Esophagus muscularis mucosa (tissue), 4 donors: ENCODE data around the gene MID1. TPM values are rescaled to one million over a fixed set of nuclear protein-coding genes. Genes with fewer than 3 reads are reported as not detected.

ENCODE experiments used
- DNase-seq: peaks from one replicate; pipeline ENCODE4 v3.0.0-alpha.2; 2017; ENCODE audit errors: extremely low spot score
- H3K27ac ChIP-seq, 4 donors: fragments of 200-600 bp; sonication (generic); replicated peaks in 1 of 4; 1 replicate in 3 of 4; 2 replicates in 1 of 4; pipeline ENCODE4 v1.5.1; 2016 to 2019; ENCODE audit warnings: mild to moderate bottlenecking in 1 of 4
- H3K27me3 ChIP-seq, 4 donors: fragments of 200-600 bp; sonication (generic); one replicate each; pipeline versions ENCODE4 v1.5.1 to v1.6.0; 2016 to 2019
- H3K36me3 ChIP-seq, 4 donors: fragments of 200-600 bp; sonication (generic); one replicate each; pipeline ENCODE4 v1.5.1; 2016 to 2019
- H3K4me1 ChIP-seq, 4 donors: fragments of 200-600 bp; sonication (generic); one replicate each; pipeline ENCODE4 v1.5.1; 2016 to 2019
- H3K4me3 ChIP-seq, 4 donors: fragments of 200-600 bp; sonication (generic); 1 replicate in 2 of 4; 2 replicates in 2 of 4; pipeline ENCODE4 v1.5.1; 2016 to 2019; ENCODE audit warnings: mild to moderate bottlenecking in 4 of 4, moderate library complexity in 1 of 4
- H3K9me3 ChIP-seq, 4 donors: fragments of 200-600 bp; sonication (generic); 1 replicate in 3 of 4; 2 replicates in 1 of 4; pipeline ENCODE4 v1.5.1; 2016 to 2019
- EP300 ChIP-seq: sonication (generic); formaldehyde crosslinking; IDR thresholded peaks from one replicate; pipeline ENCODE4 v1.6.1; 2017; ENCODE audit warnings: antibody characterized with exemption
- POLR2A ChIP-seq: fragments of 450-650 bp; IDR thresholded peaks from one replicate; pipeline ENCODE4 v1.6.1; 2017; ENCODE audit warnings: antibody characterized with exemption, moderate library complexity, mild to moderate bottlenecking, low read depth
- POLR2AphosphoS5 ChIP-seq, 2 donors: sonication (generic); formaldehyde crosslinking; IDR thresholded peaks; one replicate each; pipeline ENCODE4 v1.6.1; 2017; ENCODE audit warnings: antibody characterized with exemption in 2 of 2
- WGBS: methylation state at CpG from one replicate; pipeline ENCODE4 v1.1.5; 2018; 5-methylcytosine and 5-hydroxymethylcytosine counted together
- intact Hi-C: fragments of 100-400 bp; cut with DNase I; formaldehyde crosslinking; loops from one replicate; pipeline ENCODE4 v1.15.1; 2023
- total RNA-seq, 4 donors: library from RNA; depleted of rRNA; stranded (reverse); fragments of >200 nt; gene quantifications; one replicate each; pipeline versions ENCODE4 v1.1.0 to v1.2.1, GENCODE V29; 2016
- TF ChIP-seq, protein P1 (sequence below), 3 experiments: fragments of 200-600 bp in 2 of 3; fragments of 450-650 bp in 1 of 3; sonication (generic) in 2 of 3; IDR thresholded peaks; one replicate each; pipeline ENCODE4 v1.5.1; 2017 to 2019; ENCODE audit warnings: antibody characterized with exemption in 3 of 3, mild to moderate bottlenecking in 2 of 3, moderate library complexity in 1 of 3

The MID1 gene
- total RNA-seq, 4 donors from 2014 or later, result 11.2 to 22.0 (median 16.2) TPM

DNA sequence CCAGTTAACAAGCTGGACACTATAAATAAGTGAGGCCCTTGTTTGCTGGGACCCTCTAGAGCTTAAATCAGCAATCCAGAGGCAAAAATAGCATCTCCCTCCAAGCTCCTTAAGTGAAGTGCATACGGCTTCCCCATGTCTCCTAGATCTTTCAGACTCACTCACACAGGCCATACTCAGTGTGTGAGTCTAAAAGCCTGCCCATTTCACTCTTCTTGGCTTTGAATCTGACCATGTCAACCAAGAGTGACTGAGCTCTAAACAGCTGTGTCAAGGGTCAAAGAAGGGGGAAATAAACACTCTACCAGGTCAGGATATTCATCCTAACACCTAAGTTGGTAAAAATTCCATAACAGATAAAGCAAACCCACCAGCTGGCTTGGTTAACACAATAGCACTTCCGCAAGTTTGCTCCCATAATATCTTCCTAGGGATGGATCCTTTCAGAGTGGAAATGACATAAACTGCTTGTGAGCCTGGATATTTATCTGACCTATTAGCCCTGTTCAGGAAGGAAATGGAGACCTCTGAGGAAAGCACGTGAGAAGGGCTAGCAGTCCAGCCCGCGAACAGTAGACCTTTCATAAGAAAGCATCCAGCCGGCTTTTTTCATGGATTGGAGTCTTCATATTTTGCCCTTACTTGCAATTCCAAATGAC lies 65.6 kb downstream of the MID1 start:
- Histone ChIP-seq H3K36me3 (no peaks in the 10 kb centered on the region), H3K4me1 (peaks cover 0 to 7% (median 0%) of the 10 kb centered on the region in 4 donors), H3K9me3 (no peaks in the 10 kb centered on the region), H3K4me3 (no peak overlapping the region), H3K27me3 (no peaks in the 10 kb centered on the region), H3K27ac (no peak overlapping the region)
- TF ChIP-seq EP300 (no peak), POLR2A (no peak), POLR2AphosphoS5 (IDR thresholded peaks at IDR 0.05) (no peak)
- TF ChIP-seq, protein P1, sequence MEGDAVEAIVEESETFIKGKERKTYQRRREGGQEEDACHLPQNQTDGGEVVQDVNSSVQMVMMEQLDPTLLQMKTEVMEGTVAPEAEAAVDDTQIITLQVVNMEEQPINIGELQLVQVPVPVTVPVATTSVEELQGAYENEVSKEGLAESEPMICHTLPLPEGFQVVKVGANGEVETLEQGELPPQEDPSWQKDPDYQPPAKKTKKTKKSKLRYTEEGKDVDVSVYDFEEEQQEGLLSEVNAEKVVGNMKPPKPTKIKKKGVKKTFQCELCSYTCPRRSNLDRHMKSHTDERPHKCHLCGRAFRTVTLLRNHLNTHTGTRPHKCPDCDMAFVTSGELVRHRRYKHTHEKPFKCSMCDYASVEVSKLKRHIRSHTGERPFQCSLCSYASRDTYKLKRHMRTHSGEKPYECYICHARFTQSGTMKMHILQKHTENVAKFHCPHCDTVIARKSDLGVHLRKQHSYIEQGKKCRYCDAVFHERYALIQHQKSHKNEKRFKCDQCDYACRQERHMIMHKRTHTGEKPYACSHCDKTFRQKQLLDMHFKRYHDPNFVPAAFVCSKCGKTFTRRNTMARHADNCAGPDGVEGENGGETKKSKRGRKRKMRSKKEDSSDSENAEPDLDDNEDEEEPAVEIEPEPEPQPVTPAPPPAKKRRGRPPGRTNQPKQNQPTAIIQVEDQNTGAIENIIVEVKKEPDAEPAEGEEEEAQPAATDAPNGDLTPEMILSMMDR (IDR thresholded peaks at IDR 0.05), result no peak
- intact Hi-C loops, result no loop called here
- WGBS, result 72% methylated on average over 5 of the region's 6 CpGs
- DNase-seq, result no peak

DNA sequence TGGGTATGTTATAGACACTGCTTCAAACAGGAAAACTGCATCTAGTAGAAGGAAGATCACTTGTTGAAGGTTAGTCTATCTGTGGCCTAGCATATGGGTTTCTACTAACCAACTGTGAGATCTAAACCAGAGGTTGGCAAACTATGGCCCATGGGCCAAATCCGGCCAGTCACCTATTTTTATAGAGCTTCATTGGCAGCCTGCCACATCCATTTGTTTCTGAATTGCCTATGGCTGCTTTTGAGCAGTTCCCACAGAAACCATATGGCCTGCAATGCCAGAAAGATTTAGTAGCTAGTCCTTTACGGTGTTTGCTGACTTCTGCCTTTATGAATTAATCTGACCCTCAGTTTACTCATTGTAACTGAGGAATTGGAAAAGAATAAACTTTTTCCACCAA lies 71.1 kb downstream of the MID1 start:
- 58% methylated on average over 2 of the region's 2 CpGs for WGBS
- no peak for DNase-seq
- intact Hi-C loops, result no loop called here

GRCh38 chrX:10548688-10549087 lies 71.7 kb downstream of the MID1 start:
- Histone ChIP-seq H3K36me3 (no peaks in the 10 kb centered on the region), H3K9me3 (no peaks in the 10 kb centered on the region), H3K4me3 (no peak overlapping the region), H3K4me1 (no peaks in the 10 kb centered on the region), H3K27ac (no peak overlapping the region), H3K27me3 (no peaks in the 10 kb centered on the region)
- intact Hi-C loops, result no loop called here
- no peak for DNase-seq
- 74% methylated on average over 2 of the region's 2 CpGs for WGBS
- TF ChIP-seq, protein P1 (IDR thresholded peaks at IDR 0.05), result no peak
- TF ChIP-seq POLR2A (no peak), POLR2AphosphoS5 (IDR thresholded peaks at IDR 0.05) (no peak), EP300 (no peak)

More for the DNA sequence above, 71.1 kb downstream of the MID1 start:
- Histone ChIP-seq H3K9me3 (no peaks in the 10 kb centered on the region), H3K27me3 (no peaks in the 10 kb centered on the region), H3K4me3 (no peak overlapping the region), H3K4me1 (no peaks in the 10 kb centered on the region), H3K36me3 (no peaks in the 10 kb centered on the region), H3K27ac (no peak overlapping the region)
- TF ChIP-seq POLR2AphosphoS5 (IDR thresholded peaks at IDR 0.05), result no peak
- TF ChIP-seq EP300, result no peak
- no peak for TF ChIP-seq POLR2A
- TF ChIP-seq, protein P1 (IDR thresholded peaks at IDR 0.05), result no peak

- WGBS, result 14% methylated on average over 1 of the region's 1 CpG
- Histone ChIP-seq H3K4me3 (no peak overlapping the region), H3K36me3 (no peaks in the 10 kb centered on the region), H3K27me3 (no peaks in the 10 kb centered on the region), H3K27ac (no peak overlapping the region), H3K4me1 (no peaks in the 10 kb centered on the region), H3K9me3 (no peaks in the 10 kb centered on the region)
- intact Hi-C loops, result no loop called here
- TF ChIP-seq, protein P1 (IDR thresholded peaks at IDR 0.05), result no peak
- TF ChIP-seq POLR2A, result no peak
- no peak for TF ChIP-seq EP300
- no peak for TF ChIP-seq POLR2AphosphoS5 (IDR thresholded peaks at IDR 0.05)
- DNase-seq, result no peak
Measured at GRCh38 chrX:10545882-10546281, 74.5 kb downstream of the MID1 start.

GRCh38 chrX:10542586-10542985 lies 77.8 kb downstream of the MID1 start:
- Histone ChIP-seq H3K27ac (no peak overlapping the region), H3K36me3 (no peaks in the 10 kb centered on the region), H3K27me3 (no peaks in the 10 kb centered on the region), H3K9me3 (no peaks in the 10 kb centered on the region), H3K4me1 (no peaks in the 10 kb centered on the region), H3K4me3 (no peak overlapping the region)
- TF ChIP-seq EP300 (no peak), POLR2A (no peak), POLR2AphosphoS5 (IDR thresholded peaks at IDR 0.05) (no peak)
- TF ChIP-seq, protein P1 (IDR thresholded peaks at IDR 0.05), result no peak
- no peak for DNase-seq
- 83% methylated on average over 1 of the region's 1 CpG for WGBS
- intact Hi-C loops, result no loop called here
